ENCODE data around the gene MYO5C.
A peak's percentile ranks its signal among the peaks of the same experiment; 100 is the strongest.
"Not testable (repeated sequence)": the region's sequence is repeated elsewhere in the genome, so short reads cannot be mapped to it uniquely, and the experiment has no call there.

MYO5C gene

GRCh38 chr15:52171807-52172206 is 123.8 kb downstream of the MYO5C start:
- DNase-seq (ENCODE audit: low read depth), result no peak

GRCh38 chr15:52171386-52171785 is 124.2 kb downstream of the MYO5C start:
- DNase-seq (ENCODE audit: low read depth), result peak; percentile 44

- not testable (repeated sequence) for DNase-seq (ENCODE audit: low read depth)
These were observed 125.4 kb downstream of the MYO5C start for GRCh38 chr15:52170199-52170598.

DNA sequence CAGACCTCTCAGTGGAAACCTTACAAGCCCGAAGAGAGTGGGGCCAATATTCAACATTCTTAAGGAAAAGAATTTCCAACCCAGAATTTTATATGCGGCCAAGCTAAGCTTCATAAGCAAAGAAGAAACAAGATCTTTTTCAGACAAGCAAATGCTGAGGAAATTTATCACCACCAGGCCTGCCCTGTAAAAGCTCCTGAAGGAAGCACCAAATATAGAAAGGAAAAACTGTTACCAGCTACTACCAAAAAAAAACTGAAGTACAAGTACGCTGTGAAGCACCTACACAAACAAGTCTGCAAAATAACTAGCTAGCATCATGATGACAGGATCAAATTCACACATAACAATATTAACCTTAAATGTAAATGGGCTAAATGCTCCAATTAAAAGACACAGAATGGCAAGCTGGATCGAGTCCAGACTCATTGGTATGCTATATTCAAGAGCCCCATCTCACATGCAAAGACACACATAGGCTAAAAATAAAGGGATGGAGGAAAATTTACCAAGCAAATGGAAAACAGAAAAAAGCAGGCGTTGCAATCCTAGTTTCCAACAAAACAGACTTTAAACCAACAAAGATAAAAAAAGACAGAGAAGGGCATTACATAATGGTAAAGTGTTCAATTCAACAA is 130.0 kb downstream of the MYO5C start:
- DNase-seq (ENCODE audit: low read depth), result not testable (repeated sequence)

- DNase-seq (ENCODE audit: low read depth), result no peak
These were observed 130.9 kb downstream of the MYO5C start for GRCh38 chr15:52164631-52165265.

GRCh38 chr15:52163321-52164190 is 132.0 kb downstream of the MYO5C start:
- no peak for DNase-seq (ENCODE audit: low read depth)

- no peak for DNase-seq (ENCODE audit: low read depth)
These were observed 132.7 kb downstream of the MYO5C start for GRCh38 chr15:52162876-52163275.

- peak; percentile 72 for DNase-seq (ENCODE audit: low read depth)
These were observed 133.3 kb downstream of the MYO5C start for GRCh38 chr15:52162260-52162659.

DNA sequence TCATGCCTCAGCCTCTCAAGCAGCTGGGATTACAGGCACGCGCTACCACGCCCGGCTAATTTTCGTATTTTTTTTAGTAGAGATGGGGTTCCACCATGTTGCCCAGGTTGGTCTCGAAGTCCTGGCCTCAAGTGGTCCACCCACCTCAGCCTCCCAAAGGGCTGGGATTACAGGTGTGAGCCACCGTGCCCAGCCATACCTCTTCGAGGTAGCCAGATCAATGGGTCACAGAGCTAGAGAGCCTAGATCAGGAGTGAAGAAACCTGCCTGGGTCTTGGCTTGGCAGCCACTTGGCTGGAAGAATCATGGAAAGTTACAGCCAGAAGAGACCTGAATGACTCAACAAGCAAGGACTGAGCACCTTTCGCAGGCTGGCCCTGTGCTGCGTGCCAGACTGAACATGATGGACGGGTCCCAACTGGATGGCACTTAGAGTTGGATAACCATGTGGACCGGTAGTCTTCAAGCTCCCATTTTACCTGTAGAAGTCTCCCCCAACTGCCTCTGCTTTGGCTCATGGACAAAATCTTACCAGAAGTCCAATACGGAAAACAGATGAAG is 134.1 kb downstream of the MYO5C start:
- no peak for DNase-seq (ENCODE audit: low read depth)

DNA sequence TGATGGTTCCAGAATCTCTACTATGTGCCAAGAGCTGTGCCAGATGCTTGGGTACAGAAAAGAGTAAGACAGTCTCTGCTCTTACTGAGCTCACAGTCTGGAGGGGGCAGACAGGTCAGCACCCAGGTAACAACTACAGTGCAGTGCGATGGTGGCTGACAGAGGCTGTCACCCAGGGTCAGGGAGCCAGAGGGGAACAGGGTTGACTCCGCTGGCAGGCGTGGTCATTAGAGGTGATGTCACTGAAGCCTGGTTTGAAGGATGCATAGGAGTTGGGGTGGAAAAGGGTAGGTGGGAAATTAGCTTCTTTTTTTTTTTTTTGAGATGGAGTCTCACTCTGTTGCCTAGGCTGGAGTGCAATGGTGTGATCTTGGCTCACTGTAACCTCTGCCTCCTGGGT is 136.0 kb downstream of the MYO5C start:
- no peak for DNase-seq (ENCODE audit: low read depth)

- DNase-seq (ENCODE audit: low read depth), result no peak
These were observed 137.4 kb downstream of the MYO5C start for GRCh38 chr15:52158084-52158765.

DNA sequence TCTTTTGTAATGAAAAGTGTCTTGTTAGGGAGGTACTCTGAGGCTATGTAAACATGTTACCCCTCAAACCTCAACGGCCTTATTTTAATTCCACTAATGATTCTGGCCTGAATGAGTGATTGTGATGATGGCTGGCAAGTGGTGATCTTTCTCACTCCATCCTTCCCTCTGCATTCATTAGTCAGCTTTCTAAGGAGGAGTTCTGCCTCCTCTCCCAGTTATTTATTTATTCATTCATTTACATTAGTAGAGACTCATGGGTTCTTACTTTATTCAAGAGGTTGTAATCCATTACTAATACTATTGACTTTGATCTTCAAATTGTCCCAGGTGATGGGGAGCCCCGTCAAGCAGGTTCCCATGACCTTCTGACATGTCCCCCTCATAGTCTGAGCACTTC is 139.7 kb downstream of the MYO5C start:
- no peak for DNase-seq (ENCODE audit: low read depth)

DNA sequence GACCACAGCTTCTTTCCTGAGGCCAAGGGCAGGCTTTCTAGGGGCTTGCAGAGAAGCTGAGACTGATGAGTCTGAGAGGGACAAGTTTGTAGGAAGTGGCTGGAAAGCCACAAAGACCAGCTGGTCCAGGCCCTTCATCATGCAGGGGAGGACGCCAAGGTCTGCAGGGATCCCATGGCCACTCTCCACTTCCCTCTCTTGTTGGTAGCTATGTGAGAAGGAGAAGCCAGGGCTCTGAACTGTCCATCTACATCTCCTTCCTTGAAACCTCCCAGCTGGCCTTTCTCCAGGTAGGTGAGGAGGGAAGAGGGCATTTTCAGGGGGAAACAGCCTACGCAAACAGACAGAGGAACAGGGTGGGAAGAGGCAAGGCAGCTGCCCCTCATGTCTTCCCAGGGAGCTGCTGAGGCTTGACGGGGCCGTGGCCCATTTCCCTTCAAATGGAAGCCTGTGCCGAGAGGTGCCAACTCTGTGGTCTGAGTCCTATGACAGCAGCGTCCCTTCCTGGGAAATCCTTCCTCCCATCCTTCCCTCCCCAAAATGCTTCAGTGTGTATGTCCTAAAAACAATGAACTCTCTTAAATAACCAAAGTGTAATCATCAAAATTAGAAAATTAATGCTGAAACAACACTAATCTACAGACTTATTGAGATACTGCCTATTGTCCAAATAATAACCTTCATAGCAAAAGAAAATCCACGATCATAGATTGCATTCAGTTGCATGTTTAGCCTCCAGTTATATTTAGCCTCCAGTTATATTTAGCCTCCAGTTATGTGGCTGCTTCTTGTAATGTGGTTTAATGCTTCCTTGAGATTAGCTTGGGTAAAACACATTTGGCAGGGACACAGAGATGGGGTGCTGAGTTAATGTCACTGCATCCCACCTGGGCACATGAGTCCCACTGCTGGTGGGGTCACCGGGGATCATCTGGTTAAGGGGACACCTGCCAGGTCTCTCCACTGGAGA is 140.4 kb downstream of the MYO5C start:
- DNase-seq (ENCODE audit: low read depth), result no peak

- DNase-seq (ENCODE audit: low read depth), result no peak
These were observed 141.4 kb downstream of the MYO5C start for GRCh38 chr15:52153900-52154895.

GRCh38 chr15:52151353-52151752 is 144.3 kb downstream of the MYO5C start:
- no peak for DNase-seq (ENCODE audit: low read depth)

GRCh38 chr15:52150871-52151270 is 144.7 kb downstream of the MYO5C start:
- DNase-seq (ENCODE audit: low read depth), result no peak

GRCh38 chr15:52150043-52150825 is 145.4 kb downstream of the MYO5C start:
- no peak for DNase-seq (ENCODE audit: low read depth)

- DNase-seq (ENCODE audit: low read depth), result peak; percentile 45
These were observed 147.2 kb downstream of the MYO5C start for GRCh38 chr15:52148403-52148802.

DNA sequence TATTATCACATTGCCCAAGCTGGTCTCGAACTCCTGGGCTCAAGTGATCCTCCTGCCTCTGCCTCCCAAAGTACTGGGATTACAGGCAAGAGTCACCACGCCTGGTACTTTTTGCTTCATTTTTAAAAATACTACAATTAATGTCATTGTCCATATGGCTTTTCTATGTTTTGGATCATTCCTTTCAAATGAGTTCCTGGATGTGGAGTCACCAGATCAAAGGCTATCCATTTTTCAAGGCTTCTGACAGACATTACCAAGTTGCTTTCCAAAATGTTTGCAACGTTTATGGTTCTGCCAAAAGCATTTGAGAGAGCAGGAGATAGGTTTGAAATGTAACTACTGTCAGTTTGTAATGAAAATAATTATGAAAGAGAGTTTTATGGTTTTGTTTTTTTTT is 148.8 kb downstream of the MYO5C start:
- no peak for DNase-seq (ENCODE audit: low read depth)

Data from iris pigment epithelial cell (primary cell).